Parathyroid adenoma (tissue), 2 donors: ENCODE results near the gene ITGAL.

ENCODE experiments used
- H2AFZ ChIP-seq: fragments of 300-600 bp; sonication (generic); one replicate; pipeline ENCODE4 v1.7.0; 2017; ENCODE audit warnings: antibody characterized with exemption, mild to moderate bottlenecking
- H3K27ac ChIP-seq: fragments of 300-600 bp; sonication (generic); one replicate; pipeline ENCODE4 v1.7.0; 2017
- H3K27me3 ChIP-seq: fragments of 300-600 bp; sonication (generic); one replicate; pipeline ENCODE4 v1.7.0; 2017; ENCODE audit warnings: low read length; ENCODE audit not compliant: control insufficient read depth, insufficient read depth
- H3K36me3 ChIP-seq: fragments of 300-600 bp; sonication (generic); one replicate; pipeline ENCODE4 v1.7.0; 2017; ENCODE audit warnings: low read length; ENCODE audit not compliant: control insufficient read depth, insufficient read depth
- H3K4me1 ChIP-seq: fragments of 300-600 bp; sonication (generic); one replicate; pipeline ENCODE4 v1.7.0; 2017; ENCODE audit warnings: control low read depth
- H3K4me2 ChIP-seq: fragments of 300-600 bp; sonication (generic); one replicate; pipeline ENCODE4 v1.7.0; 2017; ENCODE audit warnings: low read length
- H3K4me3 ChIP-seq: fragments of 300-600 bp; sonication (generic); one replicate; pipeline ENCODE4 v1.7.0; 2017; ENCODE audit warnings: low read depth, low read length
- H3K79me2 ChIP-seq: fragments of 300-600 bp; sonication (generic); one replicate; pipeline ENCODE4 v1.7.0; 2017; ENCODE audit warnings: control low read depth
- H3K9ac ChIP-seq: fragments of 300-600 bp; sonication (generic); one replicate; pipeline ENCODE4 v1.7.0; 2017; ENCODE audit warnings: mild to moderate bottlenecking
- H3K9me3 ChIP-seq: fragments of 300-600 bp; sonication (generic); one replicate; pipeline ENCODE4 v1.7.0; 2017; ENCODE audit warnings: low read length; ENCODE audit not compliant: control insufficient read depth
- TF ChIP-seq, protein P1 (sequence below): fragments of 300-600 bp; sonication (generic); IDR thresholded peaks from one replicate; pipeline ENCODE4 v1.7.0; 2017; ENCODE audit warnings: antibody characterized with exemption, mild to moderate bottlenecking
- donor health status: primary hyperparathyroidism.

ITGAL gene

DNA sequence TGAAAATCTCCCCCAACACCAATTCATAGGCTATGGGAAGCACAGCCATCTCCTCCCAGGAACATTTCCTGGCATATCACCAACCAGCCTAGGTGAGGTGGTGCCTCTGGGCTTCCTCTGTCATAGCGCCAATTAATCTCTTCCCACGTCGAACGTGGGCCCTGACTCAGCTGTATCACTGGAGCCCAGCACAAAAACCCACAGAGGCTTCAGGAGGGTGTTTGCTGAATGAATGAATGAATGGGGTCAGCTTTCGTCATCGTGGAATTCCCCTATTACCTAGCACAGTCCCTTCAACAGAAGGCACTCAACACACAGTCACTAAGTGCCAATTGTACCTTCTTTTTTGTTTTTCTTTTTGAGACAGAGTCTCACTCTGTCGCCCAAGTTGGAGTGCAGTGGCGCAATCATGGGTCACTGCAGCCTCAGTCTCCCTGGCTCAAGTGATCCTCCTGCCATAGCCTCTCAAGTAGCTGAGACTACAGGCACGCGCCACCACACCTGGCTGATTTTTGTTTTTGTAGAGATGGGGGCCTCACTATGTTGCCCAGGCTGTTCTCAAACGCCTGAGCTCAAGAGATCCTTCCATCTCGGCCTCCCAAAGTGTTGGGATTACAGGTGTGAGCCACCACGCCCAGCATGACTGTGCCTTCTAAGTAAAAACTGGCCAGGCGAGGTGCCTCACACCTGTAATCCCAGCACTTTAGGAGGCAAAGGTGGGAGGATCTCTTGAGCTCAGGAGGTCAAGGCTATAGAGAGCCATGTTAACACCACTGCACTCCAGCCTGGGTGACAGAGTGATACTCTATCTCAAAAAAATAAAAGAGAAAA lies 94.8 kb downstream of the ITGAL start:
- Histone ChIP-seq H3K9ac (no peak overlapping the region), H3K4me1 (peaks cover 11% of the 10 kb centered on the region), H3K27ac (no peak overlapping the region)

DNA sequence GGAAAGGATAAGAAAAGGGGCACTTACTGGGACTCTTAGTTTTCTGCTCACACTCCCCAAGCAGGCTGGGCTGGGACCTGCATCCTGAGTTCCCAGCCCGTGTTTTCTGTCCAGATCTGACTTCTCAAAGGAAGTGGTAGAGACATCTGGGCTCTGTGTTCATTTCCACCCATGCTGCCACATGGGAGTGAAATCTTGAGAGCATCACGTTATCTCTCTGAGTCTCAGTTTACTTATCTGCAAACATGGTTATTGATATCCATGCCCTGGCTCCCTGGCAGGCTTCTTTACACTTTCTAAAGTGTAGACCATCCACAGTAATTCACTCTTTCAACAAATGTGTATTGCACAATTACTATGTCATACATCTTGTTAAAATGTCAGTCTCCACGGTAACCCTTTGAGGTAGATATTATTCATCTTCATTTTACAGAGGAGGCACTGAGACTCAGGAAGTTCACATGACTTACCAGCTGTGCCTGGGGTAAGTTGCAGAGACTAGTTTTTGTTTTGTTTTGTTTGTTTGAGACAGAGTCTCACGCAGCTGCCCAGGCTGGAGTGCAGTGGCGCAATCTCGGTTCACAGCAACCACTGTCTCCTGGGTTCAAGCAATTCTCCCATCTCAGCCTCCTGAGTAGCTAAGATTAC lies 95.6 kb downstream of the ITGAL start:
- Histone ChIP-seq H3K4me2 (no peak overlapping the region), H3K27me3 (no peaks in the 10 kb centered on the region), H3K27ac (no peak overlapping the region), H3K36me3 (no peaks in the 10 kb centered on the region), H3K9me3 (no peaks in the 10 kb centered on the region), H3K79me2 (no peaks in the 10 kb centered on the region), H3K4me1 (peaks cover 12% of the 10 kb centered on the region), H2AFZ (no peak overlapping the region), H3K4me3 (no peak overlapping the region), H3K9ac (no peak overlapping the region)
- TF ChIP-seq, protein P1, sequence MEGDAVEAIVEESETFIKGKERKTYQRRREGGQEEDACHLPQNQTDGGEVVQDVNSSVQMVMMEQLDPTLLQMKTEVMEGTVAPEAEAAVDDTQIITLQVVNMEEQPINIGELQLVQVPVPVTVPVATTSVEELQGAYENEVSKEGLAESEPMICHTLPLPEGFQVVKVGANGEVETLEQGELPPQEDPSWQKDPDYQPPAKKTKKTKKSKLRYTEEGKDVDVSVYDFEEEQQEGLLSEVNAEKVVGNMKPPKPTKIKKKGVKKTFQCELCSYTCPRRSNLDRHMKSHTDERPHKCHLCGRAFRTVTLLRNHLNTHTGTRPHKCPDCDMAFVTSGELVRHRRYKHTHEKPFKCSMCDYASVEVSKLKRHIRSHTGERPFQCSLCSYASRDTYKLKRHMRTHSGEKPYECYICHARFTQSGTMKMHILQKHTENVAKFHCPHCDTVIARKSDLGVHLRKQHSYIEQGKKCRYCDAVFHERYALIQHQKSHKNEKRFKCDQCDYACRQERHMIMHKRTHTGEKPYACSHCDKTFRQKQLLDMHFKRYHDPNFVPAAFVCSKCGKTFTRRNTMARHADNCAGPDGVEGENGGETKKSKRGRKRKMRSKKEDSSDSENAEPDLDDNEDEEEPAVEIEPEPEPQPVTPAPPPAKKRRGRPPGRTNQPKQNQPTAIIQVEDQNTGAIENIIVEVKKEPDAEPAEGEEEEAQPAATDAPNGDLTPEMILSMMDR: no peak

More for the DNA sequence above, 94.8 kb downstream of the ITGAL start:
- H3K27me3 ChIP-seq: no peaks in the 10 kb centered on the region
- TF ChIP-seq, protein P1: no peak
- no peaks in the 10 kb centered on the region for H3K9me3 ChIP-seq
- H3K4me2 ChIP-seq: no peak overlapping the region
- no peak overlapping the region for H3K4me3 ChIP-seq
- H3K36me3 ChIP-seq: no peaks in the 10 kb centered on the region
- H3K79me2 ChIP-seq: no peaks in the 10 kb centered on the region
- no peak overlapping the region for H2AFZ ChIP-seq

DNA sequence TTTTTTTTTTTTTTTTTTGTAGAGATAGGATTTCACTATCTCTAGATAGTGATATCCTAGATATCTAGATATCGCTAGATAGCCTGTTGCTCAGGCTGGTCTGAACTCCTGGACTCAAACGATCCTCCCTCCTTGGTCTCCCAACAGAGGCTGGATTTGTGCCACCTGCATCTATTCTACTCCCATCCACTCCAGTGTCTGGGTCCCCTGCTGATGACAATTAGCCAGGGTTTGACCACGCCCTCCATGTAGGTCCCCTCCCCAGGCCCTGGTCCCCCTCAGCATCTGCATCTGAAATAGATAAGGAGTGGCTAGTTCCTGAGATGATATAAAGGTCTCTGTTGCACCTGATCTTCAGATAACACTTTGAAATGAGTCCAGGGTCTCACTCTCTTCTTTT lies 96.7 kb downstream of the ITGAL start:
- Histone ChIP-seq H3K9me3 (no peaks in the 10 kb centered on the region), H3K4me2 (no peak overlapping the region), H3K27me3 (no peaks in the 10 kb centered on the region), H3K4me3 (no peak overlapping the region), H3K9ac (no peak overlapping the region), H2AFZ (no peak overlapping the region), H3K79me2 (no peaks in the 10 kb centered on the region), H3K4me1 (peaks cover 12% of the 10 kb centered on the region), H3K27ac (no peak overlapping the region), H3K36me3 (no peaks in the 10 kb centered on the region)
- TF ChIP-seq, protein P1: no peak

DNA sequence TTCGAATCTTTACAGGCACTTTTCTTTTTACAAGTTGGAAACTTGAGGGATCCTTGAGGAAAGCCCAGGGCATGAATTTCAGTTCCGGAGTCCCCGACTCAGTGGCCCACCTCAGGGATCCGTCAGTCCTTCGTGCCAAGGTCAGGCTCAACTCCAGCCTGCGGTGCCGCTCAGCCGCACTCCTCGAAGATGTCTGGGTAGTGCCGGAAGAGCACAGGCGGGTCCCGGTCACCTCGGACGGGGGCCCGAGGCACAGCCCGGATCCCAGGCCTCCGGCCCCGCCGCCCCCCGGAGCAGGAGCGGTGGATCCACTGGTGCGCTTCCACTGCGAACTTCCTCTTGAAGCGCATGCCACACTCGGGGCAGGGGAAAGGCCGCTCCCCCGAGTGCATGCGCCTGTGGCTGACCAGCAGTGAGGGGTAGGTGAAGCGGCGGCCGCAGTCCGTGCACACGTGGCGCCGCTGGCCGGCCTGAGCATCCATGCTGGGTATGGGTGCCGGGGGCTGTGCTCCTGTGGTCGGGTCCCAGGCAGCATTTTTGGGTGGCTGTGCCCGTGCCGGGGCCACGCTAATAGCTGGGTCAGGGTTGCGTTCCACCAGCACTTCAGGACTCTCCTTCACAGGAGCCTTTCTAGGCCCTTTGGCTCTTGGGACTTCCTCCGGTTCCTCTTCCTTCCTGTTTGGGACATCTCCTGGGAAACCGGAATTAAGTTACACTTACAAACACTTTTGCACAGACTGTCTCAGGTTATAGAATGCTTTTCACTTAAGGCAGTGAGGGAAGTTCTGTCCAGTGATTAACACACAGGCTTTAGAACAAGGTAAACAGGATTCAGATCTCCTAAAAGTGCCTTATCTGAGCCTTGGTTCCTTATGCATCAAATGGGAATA lies 97.4 kb downstream of the ITGAL start:
- peak overlapping the region; percentile 26 for H3K4me3 ChIP-seq

More for the DNA sequence above, 97.4 kb downstream of the ITGAL start:
- TF ChIP-seq, protein P1: no peak
- Histone ChIP-seq H3K27ac (peak overlapping the region; percentile 99), H2AFZ (peak overlapping the region; percentile 63), H3K4me2 (peak overlapping the region; percentile 45), H3K9ac (no peak overlapping the region), H3K27me3 (no peaks in the 10 kb centered on the region), H3K79me2 (no peaks in the 10 kb centered on the region), H3K36me3 (no peaks in the 10 kb centered on the region), H3K9me3 (no peaks in the 10 kb centered on the region), H3K4me1 (peaks cover 12% of the 10 kb centered on the region)
